ENCODE measurements around the gene SIGLEC9. TPM values are rescaled to one million over a fixed set of nuclear protein-coding genes. Genes with fewer than 3 reads are reported as not detected.

Gene SIGLEC9
- total and polyA plus RNA-seq, 3 experiments from 2014 or later: 0.46 to 3.6 (median 0.93) TPM

DNA sequence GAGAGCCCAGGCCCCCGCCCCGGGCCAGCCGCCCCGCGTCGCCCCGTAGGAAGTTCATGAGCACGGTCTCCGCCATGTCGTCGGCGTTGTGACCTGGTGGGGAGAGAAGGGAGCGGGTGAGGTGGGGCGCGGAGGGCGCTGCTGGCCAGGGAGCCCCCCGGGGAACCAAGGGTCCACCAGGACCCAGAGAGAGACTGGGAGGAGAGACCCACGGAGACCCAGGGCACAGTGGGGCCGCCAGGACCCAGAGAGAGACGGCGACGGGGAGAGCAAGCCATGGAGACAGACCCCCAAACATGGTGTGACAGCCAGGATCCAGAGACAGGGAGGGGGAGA is 25.7 kb upstream of the SIGLEC9 start:
- peaks cover 35 to 47% (median 46%) of the 10 kb centered on the region in 3 donors for H3K4me1 Mint-ChIP-seq
- Histone ChIP-seq H3K4me3 (ENCODE audit: low read length) (no peak overlapping the region), H3K4me1 (ENCODE audit: insufficient read depth, low read length) (peaks cover 13% of the 10 kb centered on the region), H3K36me3 (ENCODE audit: insufficient read depth, low read length) (peaks cover 6% of the 10 kb centered on the region), H3K27me3 (ENCODE audit: insufficient read depth, low read length, poor library complexity, severe bottlenecking) (no peaks in the 10 kb centered on the region), H3K27ac (ENCODE audit: low read depth, low read length) (no peak overlapping the region), H3K9me3 (ENCODE audit: low read length) (no peaks in the 10 kb centered on the region)
- no peaks in the 10 kb centered on the region for H3K9me3 Mint-ChIP-seq
- no peaks in the 10 kb centered on the region for H3K27me3 Mint-ChIP-seq
- peak overlapping the region in 3 of 8 donors; percentile 27 to 50 (median 29) for H3K27ac Mint-ChIP-seq
- H3K4me3 Mint-ChIP-seq: peak overlapping the region in 3 of 7 donors; percentile 27 to 59 (median 41)
- peaks cover 2 to 66% (median 5%) of the 10 kb centered on the region in 3 donors for H3K36me3 Mint-ChIP-seq
- CTCF ChIA-PET: no interaction called here
- DNase-seq: no peak
- POLR2A ChIA-PET: no interaction called here

DNA sequence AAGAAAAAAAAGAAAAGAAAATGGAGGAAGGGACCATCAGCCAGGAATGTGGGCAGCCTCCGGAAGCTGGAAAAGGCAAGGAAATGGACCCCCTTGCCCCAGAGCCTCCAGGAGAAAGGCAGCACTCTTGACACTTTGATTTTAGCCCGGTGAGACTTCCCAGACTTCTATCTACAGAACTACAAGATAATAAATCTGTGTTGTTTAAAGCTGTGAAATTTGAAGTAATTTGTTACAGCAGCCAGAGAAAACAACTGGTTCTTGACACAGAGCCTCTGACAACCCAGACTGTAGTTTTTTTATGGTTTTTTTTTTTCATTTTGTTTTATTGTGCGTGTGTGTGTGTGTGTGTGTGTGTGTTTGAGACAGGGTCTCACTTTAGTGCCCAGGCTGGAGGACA is 24.1 kb upstream of the SIGLEC9 start:
- peaks cover 5 to 77% (median 5%) of the 10 kb centered on the region in 3 donors for H3K36me3 Mint-ChIP-seq
- CTCF ChIA-PET: no interaction called here

DNA sequence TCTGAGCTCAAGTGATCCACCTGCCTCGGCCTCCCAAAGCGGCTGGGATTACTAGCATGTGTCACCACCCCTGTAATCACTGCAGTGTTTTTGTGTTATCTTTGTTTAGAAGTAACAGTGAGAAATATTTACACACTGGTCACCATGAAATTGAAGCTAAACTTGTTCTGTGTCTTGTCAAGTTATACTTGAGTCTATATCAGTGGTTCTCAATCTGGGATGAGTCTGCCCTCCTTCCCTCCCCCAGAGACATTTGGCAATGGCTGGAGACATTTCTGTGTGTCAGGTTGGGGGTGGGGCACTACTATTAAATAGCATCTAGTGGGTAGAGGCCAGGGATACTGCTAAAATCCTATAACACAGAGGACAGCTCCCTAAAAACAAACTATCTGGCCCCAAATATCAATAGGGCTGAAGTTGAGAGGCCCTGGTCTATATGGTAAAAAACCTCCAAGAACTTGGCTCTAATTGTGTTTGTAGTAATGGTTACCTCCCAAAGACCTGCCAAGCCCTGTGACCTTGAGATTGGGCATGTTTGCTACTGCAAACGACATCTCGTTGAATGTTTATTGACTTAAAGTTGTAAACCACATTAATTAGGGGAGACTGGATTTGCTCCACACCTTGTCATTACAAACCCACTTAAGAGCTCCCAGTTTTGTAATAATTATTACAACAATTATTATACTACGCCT is 23.4 kb upstream of the SIGLEC9 start:
- no peak for DNase-seq
- CTCF ChIA-PET: interaction anchor here (0.9 to 1.6 kb wide), 2 partner anchors 56 to 744 kb away, joined by 3 read pairs; no protein-coding TSS in a partner anchor
- Mint-ChIP-seq H3K4me1 (peaks cover 52 to 65% (median 62%) of the 10 kb centered on the region in 3 donors), H3K36me3 (peaks cover 5 to 82% (median 8%) of the 10 kb centered on the region in 3 donors), H3K9me3 (no peaks in the 10 kb centered on the region), H3K27ac (peak overlapping the region in 4 of 8 donors; percentile 27 to 44 (median 38)), H3K27me3 (no peaks in the 10 kb centered on the region), H3K4me3 (no peak overlapping the region)
- Histone ChIP-seq H3K36me3 (ENCODE audit: insufficient read depth, low read length) (peaks cover 6% of the 10 kb centered on the region), H3K4me1 (ENCODE audit: insufficient read depth, low read length) (peaks cover 13% of the 10 kb centered on the region), H3K27ac (ENCODE audit: low read depth, low read length) (no peak overlapping the region), H3K27me3 (ENCODE audit: insufficient read depth, low read length, poor library complexity, severe bottlenecking) (no peaks in the 10 kb centered on the region), H3K4me3 (ENCODE audit: low read length) (no peak overlapping the region), H3K9me3 (ENCODE audit: low read length) (no peaks in the 10 kb centered on the region)
- POLR2A ChIA-PET: no interaction called here

More for the DNA sequence above, 24.1 kb upstream of the SIGLEC9 start:
- no peak for DNase-seq
- POLR2A ChIA-PET: no interaction called here
- no peak overlapping the region for H3K27ac Mint-ChIP-seq
- peaks cover 6% of the 10 kb centered on the region for H3K36me3 ChIP-seq (ENCODE audit: insufficient read depth, low read length)
- H3K4me3 ChIP-seq (ENCODE audit: low read length): no peak overlapping the region
- H3K4me3 Mint-ChIP-seq: peak overlapping the region in 1 of 7 donors; percentile 63
- H3K27ac ChIP-seq (ENCODE audit: low read depth, low read length): no peak overlapping the region
- no peaks in the 10 kb centered on the region for H3K9me3 Mint-ChIP-seq
- H3K27me3 ChIP-seq (ENCODE audit: insufficient read depth, low read length, poor library complexity, severe bottlenecking): no peaks in the 10 kb centered on the region
- no peaks in the 10 kb centered on the region for H3K27me3 Mint-ChIP-seq
- peaks cover 13% of the 10 kb centered on the region for H3K4me1 ChIP-seq (ENCODE audit: insufficient read depth, low read length)
- H3K4me1 Mint-ChIP-seq: peaks cover 47 to 58% (median 58%) of the 10 kb centered on the region in 3 donors
- no peaks in the 10 kb centered on the region for H3K9me3 ChIP-seq (ENCODE audit: low read length)

DNA sequence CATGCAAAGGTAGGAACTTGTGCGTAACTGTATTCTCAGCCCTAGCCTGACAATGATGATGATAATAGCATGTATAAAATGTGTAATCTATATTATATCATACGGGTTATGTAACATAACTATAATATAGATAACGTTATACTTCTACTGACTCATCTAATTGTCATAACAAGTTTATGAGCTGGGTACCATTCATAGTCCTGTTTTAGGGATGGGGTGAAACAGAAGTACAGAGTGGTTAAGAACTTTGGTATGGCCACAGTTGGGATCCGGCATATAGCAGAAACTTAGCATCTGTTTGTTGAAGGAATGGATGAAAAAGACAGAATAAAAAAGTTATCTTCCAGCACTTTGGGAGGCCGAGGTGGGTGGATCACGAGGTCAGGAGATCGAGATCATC is 21.7 kb upstream of the SIGLEC9 start:
- H3K36me3 Mint-ChIP-seq: peaks cover 0 to 73% (median 8%) of the 10 kb centered on the region in 3 donors

DNA sequence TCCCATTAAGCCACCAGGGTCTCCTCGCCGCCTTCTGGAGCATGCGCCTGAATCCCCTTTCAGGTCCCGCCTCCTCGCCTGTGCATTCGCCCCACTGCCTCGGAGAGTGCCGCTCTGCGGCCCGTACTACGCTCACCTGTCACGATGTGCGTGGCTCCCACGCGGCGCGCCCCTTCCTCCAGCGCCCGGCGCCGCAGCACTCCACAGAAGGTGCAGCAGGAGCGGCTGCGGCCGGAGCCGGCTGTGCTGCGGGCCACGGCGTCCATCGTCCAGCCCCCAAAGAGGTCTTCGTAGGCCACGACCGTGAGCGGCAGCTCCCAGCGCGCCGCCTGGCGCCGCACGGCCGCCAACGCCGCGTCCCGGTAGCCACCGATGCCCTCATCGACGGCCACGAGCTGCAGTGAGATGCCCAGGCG is 20.8 kb upstream of the SIGLEC9 start:
- H3K9me3 ChIP-seq (ENCODE audit: low read length): no peaks in the 10 kb centered on the region
- H3K36me3 ChIP-seq (ENCODE audit: insufficient read depth, low read length): peaks cover 6% of the 10 kb centered on the region
- H3K4me1 Mint-ChIP-seq: peaks cover 62 to 77% (median 73%) of the 10 kb centered on the region in 3 donors
- H3K36me3 Mint-ChIP-seq: peaks cover 0 to 77% (median 8%) of the 10 kb centered on the region in 3 donors
- H3K9me3 Mint-ChIP-seq: no peaks in the 10 kb centered on the region
- peaks cover 22% of the 10 kb centered on the region for H3K4me1 ChIP-seq (ENCODE audit: insufficient read depth, low read length)
- ChIA-PET POLR2A (no interaction called here), CTCF (interaction anchor here (1.3 kb wide), 1 partner anchor 9 kb away, joined by 3 read pairs; no protein-coding TSS in a partner anchor)
- no peak for DNase-seq
- H3K4me3 ChIP-seq (ENCODE audit: low read length): no peak overlapping the region
- peaks cover 0 to 3% of the 10 kb centered on the region in 2 donors for H3K27me3 Mint-ChIP-seq
- H3K27ac Mint-ChIP-seq: peak overlapping the region in 2 of 8 donors; percentile 56 to 62
- H3K27me3 ChIP-seq (ENCODE audit: insufficient read depth, low read length, poor library complexity, severe bottlenecking): no peaks in the 10 kb centered on the region
- H3K27ac ChIP-seq (ENCODE audit: low read depth, low read length): no peak overlapping the region
- no peak overlapping the region for H3K4me3 Mint-ChIP-seq

More for the DNA sequence above, 21.7 kb upstream of the SIGLEC9 start:
- Histone ChIP-seq H3K9me3 (ENCODE audit: low read length) (no peaks in the 10 kb centered on the region), H3K27ac (ENCODE audit: low read depth, low read length) (no peak overlapping the region), H3K4me3 (ENCODE audit: low read length) (no peak overlapping the region), H3K36me3 (ENCODE audit: insufficient read depth, low read length) (peaks cover 6% of the 10 kb centered on the region), H3K27me3 (ENCODE audit: insufficient read depth, low read length, poor library complexity, severe bottlenecking) (no peaks in the 10 kb centered on the region), H3K4me1 (ENCODE audit: insufficient read depth, low read length) (peaks cover 19% of the 10 kb centered on the region)
- H3K27ac Mint-ChIP-seq: no peak overlapping the region
- no peaks in the 10 kb centered on the region for H3K9me3 Mint-ChIP-seq
- DNase-seq: no peak
- H3K4me3 Mint-ChIP-seq: no peak overlapping the region
- ChIA-PET POLR2A (no interaction called here), CTCF (interaction anchor here (1.3 kb wide), 1 partner anchor 9 kb away, joined by 3 read pairs; no protein-coding TSS in a partner anchor)
- H3K27me3 Mint-ChIP-seq: no peaks in the 10 kb centered on the region
- peaks cover 53 to 68% (median 64%) of the 10 kb centered on the region in 3 donors for H3K4me1 Mint-ChIP-seq

DNA sequence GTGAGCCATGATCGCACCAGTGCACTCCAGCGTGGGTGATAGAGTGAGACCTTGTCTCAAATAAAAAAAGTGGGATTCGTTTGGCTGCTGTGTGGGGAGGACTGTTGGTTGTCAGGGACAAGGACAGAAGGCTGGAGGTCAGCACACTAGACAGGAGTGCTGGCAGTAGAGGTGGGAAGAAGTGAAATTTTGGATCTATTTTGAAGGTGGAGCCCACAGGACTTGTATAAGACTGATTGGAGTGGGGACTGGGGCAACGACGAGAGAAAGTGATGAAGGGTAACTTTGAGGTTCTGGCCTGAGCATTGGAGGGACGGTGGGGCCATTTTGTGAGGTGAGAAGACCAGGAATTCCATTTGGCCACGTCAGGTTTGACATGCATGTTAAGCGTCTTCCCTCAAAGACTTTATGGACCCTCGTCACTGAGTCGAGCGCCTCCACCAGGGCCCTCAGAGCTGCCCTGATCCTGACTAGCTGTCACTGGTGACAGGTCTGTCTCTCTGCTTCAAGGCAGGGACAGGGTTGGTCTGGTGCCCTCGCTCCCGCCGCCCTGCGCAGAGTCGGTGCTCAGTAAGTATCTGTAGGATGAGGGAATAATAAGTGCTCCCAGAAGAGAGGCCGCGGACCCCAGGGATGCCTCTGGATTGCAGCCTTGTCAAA is 17.2 kb upstream of the SIGLEC9 start:
- H3K36me3 Mint-ChIP-seq: peaks cover 0 to 44% (median 6%) of the 10 kb centered on the region in 3 donors
- ChIA-PET CTCF (no interaction called here), POLR2A (no interaction called here)
- H3K4me1 ChIP-seq (ENCODE audit: insufficient read depth, low read length): peaks cover 18% of the 10 kb centered on the region
- peaks cover 0 to 3% of the 10 kb centered on the region in 2 donors for H3K27me3 Mint-ChIP-seq
- H3K9me3 Mint-ChIP-seq: no peaks in the 10 kb centered on the region
- no peaks in the 10 kb centered on the region for H3K27me3 ChIP-seq (ENCODE audit: insufficient read depth, low read length, poor library complexity, severe bottlenecking)
- H3K4me1 Mint-ChIP-seq: peaks cover 40 to 60% (median 53%) of the 10 kb centered on the region in 3 donors
- peak overlapping the region; percentile 89 to 99 (median 96) for H3K4me3 Mint-ChIP-seq
- peak overlapping the region; percentile 92 to 100 (median 98) for H3K27ac Mint-ChIP-seq
- H3K27ac ChIP-seq (ENCODE audit: low read depth, low read length): peak overlapping the region; percentile 82
- H3K36me3 ChIP-seq (ENCODE audit: insufficient read depth, low read length): peaks cover 3% of the 10 kb centered on the region
- no peaks in the 10 kb centered on the region for H3K9me3 ChIP-seq (ENCODE audit: low read length)
- H3K4me3 ChIP-seq (ENCODE audit: low read length): peak overlapping the region; percentile 91
- DNase-seq: peak in 1 of 5 donors; percentile 10

DNA sequence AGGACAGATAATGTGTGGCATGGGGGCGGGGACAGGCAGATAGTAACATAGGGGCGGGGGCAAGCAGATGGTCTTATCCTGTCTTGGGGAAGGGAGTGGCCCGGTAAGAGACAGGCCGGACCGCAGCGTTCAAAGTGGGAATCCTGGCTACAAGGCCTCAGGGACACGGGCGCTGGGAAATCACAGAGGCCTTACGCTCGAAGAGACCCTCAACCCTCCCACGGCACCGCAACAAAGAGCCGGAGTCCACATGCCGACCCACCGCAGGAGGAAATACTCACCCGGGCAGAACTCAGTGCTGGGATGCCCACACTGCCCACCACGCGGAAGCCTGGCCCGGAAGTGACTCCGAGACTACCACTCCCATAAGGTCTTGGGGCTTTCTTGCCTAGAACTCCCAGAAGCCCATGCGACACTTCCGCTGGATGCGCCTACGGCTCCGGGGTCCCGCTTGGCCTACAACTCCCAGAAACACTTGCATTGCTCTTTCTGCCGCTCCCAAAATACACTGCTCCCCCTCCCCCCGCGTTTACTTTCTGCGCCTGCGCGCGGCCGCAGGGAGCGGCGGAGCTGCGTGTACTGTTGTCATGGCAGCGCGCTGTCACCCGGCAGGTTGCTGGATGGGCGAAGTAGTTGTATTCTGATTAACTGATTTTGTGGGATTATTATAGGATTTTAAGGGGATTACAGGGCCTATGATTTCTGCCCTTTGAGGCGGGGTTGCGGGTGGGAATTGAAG is 16.5 kb upstream of the SIGLEC9 start, which contains the start of gene CTU1:
TSS of gene CTU1 (minus strand) at position 344 of the 739 bp plus-strand sequence. CDS start 3,840 bp downstream, outside the sequence.
- Histone ChIP-seq H3K27ac (ENCODE audit: low read depth, low read length) (peak within 1 kb of the TSS; percentile 82), H3K36me3 (ENCODE audit: insufficient read depth, low read length) (no peaks in the 10 kb centered on the region), H3K27me3 (ENCODE audit: insufficient read depth, low read length, poor library complexity, severe bottlenecking) (no peaks in the 10 kb centered on the region), H3K4me1 (ENCODE audit: insufficient read depth, low read length) (peaks cover 19% of the 10 kb centered on the region), H3K9me3 (ENCODE audit: low read length) (no peaks in the 10 kb centered on the region), H3K4me3 (ENCODE audit: low read length) (peak within 1 kb of the TSS; percentile 91)
- no peaks in the 10 kb centered on the region for H3K9me3 Mint-ChIP-seq
- H3K27me3 Mint-ChIP-seq: peaks cover 0 to 3% of the 10 kb centered on the region in 2 donors
- H3K4me3 Mint-ChIP-seq: peak within 1 kb of the TSS; percentile 89 to 99 (median 96)
- H3K36me3 Mint-ChIP-seq: peaks cover 0 to 37% (median 6%) of the 10 kb centered on the region in 3 donors
- peak within 1 kb of the TSS; percentile 92 to 100 (median 98) for H3K27ac Mint-ChIP-seq
- peaks cover 37 to 53% (median 46%) of the 10 kb centered on the region in 3 donors for H3K4me1 Mint-ChIP-seq
- ChIA-PET CTCF (no interaction called here), POLR2A (interaction anchor here (0.7 kb wide), 2 partner anchors 9 to 28 kb away, joined by 3 to 5 read pairs; no protein-coding TSS in a partner anchor)
- DNase-seq: peak; percentile 97 to 99 (median 98)
